LNCAP (cell line): Measurements from ENCODE around the gene L2HGDH.

Experiments used
- TF ChIP-seq, protein P1 (sequence below): fragments of 450-650 bp; IDR thresholded peaks from 2 replicates; pipeline ENCODE4 v1.5.1; 2017; ENCODE audit warnings: mild to moderate bottlenecking

Gene L2HGDH

DNA sequence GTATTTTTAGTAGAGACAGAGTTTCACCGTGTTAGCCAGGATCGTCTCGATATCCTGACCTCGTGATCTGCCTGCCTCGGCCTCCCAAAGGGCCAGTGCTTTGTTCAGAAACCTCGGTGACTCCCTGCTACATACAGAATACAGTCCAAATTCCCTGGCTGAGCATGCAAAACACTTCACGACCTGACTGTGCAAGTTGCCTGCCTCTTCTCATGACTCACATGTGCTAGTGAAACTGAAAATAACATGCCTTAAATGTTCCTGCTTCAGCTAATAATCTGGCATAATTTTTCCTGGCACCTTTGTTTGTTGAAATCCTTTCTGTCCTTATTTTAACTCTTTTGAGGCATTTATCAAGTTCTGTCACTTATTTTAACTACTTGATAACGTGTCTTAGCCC is 8.3 kb upstream of the L2HGDH start:
- TF ChIP-seq, protein P1, sequence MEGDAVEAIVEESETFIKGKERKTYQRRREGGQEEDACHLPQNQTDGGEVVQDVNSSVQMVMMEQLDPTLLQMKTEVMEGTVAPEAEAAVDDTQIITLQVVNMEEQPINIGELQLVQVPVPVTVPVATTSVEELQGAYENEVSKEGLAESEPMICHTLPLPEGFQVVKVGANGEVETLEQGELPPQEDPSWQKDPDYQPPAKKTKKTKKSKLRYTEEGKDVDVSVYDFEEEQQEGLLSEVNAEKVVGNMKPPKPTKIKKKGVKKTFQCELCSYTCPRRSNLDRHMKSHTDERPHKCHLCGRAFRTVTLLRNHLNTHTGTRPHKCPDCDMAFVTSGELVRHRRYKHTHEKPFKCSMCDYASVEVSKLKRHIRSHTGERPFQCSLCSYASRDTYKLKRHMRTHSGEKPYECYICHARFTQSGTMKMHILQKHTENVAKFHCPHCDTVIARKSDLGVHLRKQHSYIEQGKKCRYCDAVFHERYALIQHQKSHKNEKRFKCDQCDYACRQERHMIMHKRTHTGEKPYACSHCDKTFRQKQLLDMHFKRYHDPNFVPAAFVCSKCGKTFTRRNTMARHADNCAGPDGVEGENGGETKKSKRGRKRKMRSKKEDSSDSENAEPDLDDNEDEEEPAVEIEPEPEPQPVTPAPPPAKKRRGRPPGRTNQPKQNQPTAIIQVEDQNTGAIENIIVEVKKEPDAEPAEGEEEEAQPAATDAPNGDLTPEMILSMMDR, result no peak

DNA sequence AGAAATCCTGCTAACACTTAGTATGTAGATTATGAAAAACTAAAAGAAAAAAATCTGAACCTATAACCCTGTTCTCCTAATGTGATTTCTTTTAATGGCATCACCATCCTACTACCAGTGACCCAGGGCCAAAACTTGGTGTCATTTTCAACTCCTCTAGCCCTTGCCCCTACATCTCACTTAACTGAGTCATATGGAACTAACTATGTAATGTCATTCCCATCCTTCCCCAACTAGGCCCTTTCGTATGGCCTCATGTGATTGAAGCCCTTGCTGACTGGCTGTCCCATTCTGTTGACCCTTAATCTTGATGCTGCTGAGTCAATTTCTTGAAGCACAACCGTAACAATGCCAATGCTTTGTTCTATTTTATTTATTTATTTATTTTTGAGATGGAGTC is 7.7 kb upstream of the L2HGDH start:
- TF ChIP-seq, protein P1, result no peak

DNA sequence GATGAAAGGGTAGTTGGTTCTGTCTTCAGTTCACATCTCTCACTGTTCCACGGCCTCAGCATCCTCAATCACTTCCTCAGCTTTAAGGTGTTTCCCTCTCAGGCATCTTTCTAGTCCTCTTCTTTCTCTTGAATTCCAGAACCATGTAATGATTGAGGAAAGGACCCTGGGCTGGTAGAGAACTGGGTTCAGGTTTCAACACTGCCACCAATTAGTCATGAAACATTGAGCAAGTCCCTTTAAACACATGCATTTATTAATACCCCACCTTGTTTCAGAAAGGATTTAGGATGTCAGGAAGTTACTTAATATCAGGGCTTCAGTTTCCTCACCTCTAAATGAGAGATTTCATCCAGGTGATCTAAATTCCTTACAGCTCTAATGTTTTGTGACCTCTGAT is 7.3 kb upstream of the L2HGDH start:
- TF ChIP-seq, protein P1, result no peak

DNA sequence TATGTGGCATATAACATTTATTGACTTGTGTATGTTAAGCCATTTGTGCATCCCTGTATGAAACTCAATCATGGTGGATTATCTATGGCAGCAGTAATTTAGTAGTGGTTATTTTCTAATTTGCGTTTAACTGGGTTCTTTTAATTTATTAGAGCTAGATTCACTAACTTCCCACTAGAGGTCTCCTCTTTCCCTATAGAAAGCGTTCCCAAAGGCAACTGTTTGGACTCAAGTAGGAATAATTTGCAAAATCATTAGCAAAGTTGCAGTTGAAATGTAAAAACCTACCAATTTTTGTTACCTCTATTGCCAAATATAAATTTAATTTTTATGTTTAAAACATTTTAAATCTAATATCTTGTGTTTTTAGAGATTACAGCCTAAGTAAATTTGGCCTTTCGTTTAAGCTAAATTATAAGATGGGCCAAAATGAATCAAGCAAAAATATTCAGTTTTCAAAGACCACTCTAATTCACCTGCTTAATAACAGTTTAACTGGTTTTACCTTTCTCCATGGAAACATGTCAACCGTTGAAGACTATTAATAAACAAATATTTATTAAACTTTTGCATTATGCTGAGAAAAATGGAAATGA is 6.1 kb upstream of the L2HGDH start:
- TF ChIP-seq, protein P1, result peak; percentile 74

DNA sequence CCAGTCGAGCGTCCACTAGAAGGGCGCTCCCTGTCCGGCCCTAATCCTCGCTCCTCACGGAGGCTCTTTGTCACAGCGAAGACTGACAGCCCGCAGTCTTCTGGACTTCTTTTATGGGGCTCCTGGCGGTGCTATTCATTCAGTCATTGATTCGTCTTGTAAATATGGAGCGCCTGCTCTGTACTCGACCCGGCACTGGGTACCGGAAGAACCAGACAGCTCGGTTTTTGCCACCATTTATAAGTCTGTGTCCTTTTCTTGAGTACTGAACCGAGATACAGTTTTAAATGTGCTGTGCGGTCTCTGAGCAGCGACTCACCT is 665 bp upstream of the L2HGDH start:
- TF ChIP-seq, protein P1, result no peak

DNA sequence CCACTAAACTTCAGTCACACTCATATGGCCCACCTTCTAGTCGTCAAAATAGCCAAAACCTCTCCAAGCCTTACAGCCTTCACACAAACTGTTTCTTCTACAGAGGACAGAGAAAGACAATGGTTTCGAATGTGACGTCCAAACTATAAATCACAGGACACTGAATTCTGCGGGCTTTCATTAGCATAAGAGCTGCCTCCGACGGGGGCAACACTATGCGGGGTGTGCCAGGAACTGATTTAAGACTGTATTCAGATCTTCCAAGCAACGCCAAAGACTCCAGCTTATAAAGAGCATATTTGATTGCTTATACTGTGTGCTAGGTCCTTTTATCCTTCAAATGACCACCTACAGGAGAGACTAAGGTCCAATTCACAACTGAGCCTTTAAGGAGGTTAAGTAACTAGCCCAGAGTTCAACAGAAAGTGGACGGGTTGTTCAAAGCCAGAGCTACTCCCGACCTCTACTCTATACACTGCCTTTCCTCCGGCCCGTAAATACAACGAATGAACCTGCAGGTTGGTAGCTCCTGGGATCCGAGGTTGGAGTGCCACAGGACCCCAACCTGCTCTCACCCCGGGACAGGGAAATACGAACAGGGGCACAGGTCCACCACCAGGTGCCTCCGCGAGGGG is 575 bp downstream of the L2HGDH start:
- TF ChIP-seq, protein P1, result peak; percentile 50

DNA sequence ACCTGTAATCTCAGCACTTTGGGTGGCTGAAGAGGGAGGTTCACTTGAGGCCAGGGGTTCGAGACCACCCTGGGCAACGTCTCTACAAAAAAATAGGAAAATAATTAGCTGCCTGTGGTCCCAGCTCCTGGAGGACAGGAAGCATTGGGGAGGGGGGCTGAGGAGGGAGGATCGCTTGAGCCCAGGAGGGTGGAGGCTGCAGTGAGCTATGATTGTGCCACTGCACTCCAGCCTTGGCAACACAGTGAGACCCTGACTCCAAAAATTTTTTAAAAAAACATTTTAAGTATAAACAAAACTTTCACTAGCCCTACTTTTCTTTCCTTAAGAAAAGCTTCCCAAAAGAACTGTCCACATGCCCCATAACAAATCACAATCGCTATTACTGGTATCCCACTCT is 1.6 kb downstream of the L2HGDH start:
- TF ChIP-seq, protein P1, result no peak
